Measurements from ENCODE around the gene RPTOR.

Gene RPTOR

DNA sequence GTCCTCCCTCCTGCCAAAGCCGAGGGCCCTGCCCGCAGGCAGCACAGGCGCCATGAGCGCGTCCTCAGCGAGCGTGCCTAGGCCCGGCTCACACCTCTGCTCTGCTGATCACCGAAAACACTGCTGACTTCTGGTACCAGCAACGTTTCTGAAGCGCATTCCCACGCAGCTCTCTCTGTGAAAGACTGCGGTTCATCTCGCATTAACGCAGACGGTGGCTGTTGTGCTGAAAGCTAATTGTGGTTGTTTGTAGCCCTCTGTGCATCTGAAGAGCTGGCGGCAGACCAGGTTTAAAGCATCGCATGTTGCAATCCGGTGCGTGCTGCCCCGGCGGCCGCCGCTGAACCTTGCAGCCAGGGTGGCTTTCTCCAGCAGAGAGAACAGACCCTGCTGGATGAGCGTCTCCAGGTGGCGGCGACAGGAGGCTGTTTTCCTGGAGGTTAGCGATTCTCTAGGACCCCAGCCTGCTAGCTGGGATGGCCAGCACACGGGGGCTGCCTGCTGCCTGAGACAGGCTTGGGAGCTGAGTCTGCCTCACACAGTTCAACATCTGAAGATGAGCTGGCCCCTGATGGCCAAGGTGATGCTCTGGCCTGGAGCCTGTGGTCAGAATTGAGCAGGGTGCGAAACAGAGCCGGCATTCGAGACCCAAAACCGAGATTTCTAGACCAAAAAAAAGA, 397.2 kb downstream of the RPTOR start:
- DNase-seq = no peak

DNA sequence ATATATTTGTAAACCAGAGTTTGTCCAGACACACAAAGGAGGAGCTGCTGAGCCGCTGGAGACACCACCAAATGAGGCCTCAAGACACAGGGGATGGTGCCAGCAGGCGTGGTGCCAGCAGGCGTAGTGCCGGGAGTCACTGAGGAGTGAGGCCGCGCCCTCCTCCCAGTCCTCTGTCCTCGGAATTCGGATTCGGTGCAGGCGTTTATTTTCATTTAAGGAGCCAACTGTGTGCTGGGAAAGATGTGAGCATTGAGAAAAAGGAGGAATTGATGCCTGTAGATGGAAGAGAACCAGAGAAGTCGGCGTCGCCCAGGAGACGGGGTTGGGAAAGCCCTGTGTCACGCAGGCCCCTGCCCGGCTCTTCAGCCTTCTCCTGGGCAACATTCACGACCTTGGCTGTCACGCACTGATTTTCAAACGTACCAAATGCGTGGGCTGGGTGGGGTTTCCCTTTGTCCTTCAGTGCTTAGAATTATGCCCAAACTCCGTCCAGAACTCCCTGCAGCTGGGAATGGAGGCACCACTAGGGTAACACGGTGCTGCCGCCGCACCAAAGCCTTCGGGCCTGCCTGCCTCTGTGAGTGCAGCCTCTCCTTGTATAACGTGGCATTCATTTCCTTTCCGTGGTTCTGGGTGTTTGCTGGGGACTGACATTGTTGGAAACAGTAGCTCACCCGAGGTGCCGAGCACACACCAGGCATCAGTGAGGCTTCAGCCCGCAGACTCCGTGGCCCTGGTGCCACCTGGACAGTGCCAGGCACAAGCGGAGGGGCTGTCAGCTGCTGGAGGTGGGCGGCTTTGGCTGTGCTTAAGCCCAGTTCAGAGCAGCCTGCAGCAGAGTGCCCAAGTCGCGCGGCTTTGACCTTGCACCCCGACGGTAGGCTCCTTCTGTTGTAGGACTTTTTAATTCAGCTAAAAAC, 398.0 kb downstream of the RPTOR start:
- DNase-seq = no peak

DNA sequence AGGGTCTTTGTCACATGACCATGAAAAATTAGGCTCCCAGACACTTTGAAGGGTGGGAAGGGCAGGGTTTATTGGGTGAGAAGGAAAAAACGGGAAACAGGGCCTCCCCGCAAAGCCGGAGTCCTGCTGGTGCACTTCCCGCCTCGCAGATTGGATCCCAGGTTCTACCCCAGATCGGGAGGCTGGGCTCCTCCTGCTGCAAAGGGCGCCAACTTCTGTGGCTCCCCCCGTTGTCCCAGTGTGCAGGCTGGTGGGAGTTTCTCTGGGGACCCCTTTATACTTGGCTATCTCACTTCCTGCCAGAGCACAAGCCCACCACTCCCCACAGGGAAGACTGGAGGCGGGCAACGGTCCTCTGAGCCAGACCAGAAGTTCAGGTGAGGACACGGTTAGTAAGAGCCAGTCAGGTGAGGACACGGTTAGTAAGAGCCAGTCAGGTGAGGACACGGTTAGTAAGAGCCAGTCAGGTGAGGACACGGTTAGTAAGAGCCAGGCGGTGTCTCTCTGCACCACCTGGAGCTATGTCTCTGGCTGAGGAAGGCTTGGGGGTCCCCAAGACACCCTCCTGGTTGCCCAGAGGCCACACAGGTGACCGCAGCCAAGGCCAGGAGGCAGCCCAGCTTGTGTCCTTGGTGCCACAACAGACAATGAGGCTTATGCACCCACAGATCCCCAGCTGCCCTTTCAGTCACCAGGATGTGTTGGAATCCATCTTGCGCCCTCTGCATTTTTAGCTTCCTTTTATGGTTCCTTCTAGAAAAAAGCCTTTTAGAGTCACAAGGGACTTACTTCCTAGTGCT, 398.9 kb downstream of the RPTOR start:
- no peak for DNase-seq

DNA sequence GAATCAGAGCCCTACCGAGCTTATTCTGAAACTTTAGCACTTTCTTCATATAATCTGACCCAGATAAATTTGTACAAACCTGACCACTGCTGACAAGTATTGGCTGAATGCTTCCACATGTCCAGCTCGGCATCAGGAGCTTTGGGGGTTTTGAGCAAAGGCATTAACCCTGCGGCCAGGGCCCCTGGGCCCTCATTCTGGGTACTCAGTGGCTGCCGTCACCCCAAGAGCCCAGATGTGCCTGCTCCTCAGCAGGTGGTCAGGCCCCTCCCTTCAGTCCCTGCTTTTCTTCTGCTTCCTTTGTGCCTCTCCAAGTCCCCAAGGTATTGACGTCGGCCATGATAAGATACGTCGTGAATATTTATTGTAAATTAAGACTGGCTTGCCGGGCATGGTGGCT, 399.7 kb downstream of the RPTOR start:
- DNase-seq = no peak

DNA sequence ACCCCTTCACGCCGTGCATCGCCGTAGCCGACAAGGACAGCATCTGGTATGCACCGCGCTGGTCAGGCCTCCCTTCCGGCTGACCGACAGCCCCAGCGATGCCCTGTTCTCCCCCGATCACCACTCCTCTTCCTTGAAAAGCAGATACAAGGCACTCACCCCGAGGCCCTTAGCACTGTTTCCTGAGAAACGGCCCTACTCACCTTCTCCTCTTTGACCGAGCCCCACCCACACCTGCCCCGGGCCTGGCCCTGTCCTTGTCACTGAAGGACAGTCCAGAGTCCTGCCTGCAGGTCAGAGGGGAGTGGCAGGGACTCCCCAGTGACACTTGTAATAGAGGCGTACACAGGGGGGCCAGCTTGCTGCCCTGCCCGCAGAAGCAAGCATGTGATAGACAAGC, 401.1 kb downstream of the RPTOR start:
- no peak for DNase-seq

DNA sequence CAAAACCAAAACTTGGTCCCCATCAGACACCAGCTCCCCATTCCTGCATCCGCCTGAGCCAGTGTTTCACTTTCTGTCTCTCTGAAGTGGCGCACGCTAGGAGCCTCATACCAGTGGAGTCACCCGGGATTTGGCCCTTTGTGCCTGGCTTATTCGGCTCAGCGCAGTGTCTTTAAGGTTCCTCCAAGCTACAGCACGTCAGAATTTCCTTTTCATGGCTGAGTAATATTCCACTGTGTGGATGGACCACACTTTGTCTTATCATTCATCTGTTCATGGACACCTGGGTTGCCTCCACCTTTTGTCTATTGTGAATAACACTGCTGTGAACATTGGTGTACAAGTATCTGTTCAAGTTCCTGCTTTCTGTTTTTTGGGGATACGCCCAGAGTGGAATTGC, 401.8 kb downstream of the RPTOR start:
- no peak for DNase-seq

DNA sequence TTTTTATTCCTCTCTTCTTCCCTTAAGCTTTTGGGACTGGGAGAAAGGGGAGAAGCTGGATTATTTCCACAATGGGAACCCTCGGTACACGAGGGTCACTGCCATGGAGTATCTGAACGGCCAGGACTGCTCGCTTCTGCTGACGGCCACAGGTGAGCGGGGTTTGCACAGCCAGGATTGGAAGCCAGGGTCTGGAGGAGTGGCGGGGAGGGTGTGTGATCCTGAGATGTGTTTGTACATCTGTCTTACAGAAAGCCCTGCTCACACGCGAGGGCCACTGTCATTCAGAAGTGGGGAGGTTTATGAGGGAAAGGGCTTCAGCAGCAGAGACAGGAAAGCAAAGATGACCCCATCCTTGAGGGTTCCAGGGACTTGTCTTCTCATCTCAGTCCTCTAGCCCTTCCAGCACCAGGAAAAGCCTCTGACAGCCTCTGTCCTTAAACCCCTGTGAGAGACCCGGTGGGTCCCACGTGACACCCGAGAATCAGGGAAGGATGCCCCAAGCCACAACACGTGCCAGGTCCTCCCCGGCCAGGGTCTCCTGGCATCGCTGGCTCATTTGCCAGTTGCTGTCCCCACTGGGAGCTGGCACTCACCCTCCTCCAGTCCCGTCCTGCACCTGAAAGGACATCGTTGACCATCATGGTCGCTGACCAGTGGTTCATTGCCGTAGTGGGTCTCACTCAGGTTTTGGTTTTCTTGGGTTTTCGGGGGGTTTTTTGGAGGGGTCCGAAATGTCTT, 402.7 kb downstream of the RPTOR start:
- no peak for DNase-seq

DNA sequence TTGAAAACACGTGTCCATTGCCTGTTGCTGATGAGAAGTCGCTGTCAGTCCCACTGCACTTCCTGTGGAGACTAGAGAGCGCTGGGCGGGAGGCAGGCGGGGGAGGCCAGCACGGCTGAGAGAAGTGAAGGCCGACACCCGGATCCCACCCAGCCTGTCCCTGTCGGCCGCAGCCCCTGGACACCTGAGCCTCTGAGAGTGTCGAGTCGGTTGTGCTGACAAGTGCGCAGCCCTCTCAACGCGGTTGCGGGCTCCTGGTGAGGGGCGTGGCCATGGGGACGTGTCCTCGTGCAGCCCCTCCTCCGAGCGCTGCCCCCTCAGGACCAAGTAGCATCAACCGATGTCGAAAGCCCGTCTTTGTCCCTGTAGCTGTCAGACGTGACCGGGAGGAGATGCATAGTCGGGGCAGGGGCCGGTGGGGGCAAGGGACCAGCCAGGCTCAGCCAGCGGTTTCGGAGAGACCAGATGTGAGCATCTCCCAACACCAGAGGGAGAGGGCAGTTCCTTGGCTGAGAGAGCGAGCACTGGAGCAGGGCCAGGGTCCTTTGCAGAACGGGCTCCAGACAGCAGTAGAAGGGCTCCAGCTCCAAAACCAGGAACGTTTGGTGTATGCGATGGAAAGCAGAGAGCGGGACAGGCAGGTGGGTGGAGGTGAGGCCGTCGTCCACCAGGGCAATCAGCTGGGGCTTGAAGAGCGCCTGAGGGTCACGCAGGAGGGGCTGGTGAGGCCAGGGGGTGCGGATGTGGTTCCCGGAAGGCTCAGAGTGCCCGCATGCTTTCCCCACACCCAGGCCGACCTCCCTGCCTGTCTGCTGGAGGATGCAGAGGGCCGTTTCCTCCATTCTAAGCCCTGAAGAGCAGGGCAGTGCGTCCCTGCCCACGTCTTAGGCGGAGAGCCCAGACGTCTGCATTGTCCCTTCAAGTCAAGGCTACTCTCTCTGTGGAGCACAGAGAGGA, 403.7 kb downstream of the RPTOR start:
- DNase-seq = no peak

DNA sequence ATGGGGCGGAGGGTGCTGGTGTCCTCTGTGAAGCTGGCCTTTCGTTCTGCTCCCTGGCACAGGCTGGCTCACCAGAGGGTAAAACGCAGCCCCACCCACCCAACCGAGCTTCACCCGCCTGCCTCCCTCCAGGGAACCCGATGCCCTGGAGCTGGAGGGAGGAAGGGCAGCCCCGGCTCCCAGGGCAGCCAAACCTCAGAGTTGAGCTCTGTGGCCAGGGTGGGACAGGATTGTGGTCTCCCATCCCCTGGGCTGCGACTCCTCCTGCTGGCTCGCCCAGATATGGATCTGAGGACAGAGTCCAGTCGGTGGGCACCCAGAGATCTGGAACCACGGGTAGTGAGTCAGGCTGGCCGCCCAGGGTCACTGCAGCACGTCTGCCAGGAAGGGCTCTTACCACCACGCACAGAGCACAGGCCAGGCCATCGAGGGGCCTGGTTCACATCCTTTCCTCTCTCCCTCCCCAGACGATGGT, 404.4 kb downstream of the RPTOR start:
- DNase-seq = no peak

DNA sequence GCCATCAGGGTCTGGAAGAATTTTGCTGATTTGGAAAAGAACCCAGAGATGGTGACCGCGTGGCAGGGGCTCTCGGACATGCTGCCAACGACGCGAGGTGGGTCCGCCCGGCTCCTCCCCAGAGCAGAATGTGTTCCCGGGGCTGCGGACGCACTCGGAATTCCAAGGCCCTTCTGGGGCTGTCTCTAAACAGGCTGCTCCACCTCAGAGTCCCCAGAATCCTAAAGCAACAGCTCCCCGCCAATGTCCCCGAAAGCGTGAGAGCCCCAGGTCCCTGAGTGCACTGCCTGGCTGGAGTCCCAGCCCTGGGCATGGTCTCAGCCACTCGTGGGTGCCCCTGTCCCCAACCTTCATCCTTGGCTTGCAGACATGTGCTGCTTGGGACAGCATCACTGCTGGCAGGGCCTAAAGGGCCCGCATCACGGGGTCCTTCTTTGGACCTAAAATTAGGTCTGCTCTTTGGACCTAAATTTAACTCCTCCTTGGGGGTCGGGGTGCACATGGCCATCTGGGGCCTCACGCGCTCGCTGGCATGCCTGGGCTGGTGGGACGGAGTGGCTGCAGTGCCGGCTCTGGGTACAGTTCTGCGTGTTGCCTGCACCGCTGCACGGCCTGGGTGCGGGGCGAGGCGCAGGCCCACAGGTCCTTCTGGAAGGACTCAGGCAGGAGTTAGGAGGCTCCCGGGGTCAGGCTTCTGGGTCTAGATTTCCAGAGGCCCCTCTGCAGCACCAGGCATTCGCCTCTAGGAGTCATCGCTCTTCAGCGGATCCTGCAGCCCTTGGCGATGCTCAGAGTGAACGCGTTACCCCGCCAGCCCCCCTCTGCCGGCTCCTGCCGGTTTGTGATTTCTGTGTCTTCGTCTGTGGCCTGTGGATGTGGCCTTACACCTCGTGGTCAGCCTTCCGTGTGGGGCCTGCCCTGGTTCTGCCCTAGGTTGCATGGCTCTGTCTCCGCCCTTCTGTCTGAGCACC, 405.1 kb downstream of the RPTOR start:
- no peak for DNase-seq

DNA sequence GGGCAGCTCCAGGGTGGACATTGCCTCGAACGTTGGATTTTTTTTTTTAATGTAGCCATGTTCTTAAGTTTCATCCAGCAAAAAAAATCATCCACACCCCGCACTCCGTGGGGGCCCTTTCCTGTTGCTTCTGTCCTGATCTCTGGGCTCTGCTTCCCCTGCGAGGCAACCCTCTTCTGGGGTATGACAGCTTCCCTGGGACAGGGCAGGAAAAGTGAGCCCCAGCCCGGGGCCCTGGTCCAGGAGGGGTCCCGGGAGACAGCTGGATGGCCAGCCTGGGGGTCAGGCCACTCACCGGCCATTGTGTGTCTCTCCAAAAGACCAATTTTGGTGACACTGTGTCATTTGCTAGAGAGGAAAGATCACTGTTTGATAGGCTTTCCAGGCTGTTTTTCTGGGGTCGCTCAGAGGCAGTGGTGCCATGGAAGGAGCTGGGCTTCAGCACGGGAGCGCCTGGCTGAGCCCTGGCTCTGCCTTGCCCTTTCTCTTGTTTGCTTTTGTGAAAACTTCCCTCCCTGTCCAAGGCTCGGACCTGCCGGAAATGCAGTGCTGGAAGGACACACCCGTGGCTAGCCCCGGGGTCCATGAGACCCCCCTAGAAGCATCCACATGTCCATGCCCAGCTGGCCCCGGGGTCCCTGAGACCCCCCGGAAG, 406.0 kb downstream of the RPTOR start:
- no peak for DNase-seq

DNA sequence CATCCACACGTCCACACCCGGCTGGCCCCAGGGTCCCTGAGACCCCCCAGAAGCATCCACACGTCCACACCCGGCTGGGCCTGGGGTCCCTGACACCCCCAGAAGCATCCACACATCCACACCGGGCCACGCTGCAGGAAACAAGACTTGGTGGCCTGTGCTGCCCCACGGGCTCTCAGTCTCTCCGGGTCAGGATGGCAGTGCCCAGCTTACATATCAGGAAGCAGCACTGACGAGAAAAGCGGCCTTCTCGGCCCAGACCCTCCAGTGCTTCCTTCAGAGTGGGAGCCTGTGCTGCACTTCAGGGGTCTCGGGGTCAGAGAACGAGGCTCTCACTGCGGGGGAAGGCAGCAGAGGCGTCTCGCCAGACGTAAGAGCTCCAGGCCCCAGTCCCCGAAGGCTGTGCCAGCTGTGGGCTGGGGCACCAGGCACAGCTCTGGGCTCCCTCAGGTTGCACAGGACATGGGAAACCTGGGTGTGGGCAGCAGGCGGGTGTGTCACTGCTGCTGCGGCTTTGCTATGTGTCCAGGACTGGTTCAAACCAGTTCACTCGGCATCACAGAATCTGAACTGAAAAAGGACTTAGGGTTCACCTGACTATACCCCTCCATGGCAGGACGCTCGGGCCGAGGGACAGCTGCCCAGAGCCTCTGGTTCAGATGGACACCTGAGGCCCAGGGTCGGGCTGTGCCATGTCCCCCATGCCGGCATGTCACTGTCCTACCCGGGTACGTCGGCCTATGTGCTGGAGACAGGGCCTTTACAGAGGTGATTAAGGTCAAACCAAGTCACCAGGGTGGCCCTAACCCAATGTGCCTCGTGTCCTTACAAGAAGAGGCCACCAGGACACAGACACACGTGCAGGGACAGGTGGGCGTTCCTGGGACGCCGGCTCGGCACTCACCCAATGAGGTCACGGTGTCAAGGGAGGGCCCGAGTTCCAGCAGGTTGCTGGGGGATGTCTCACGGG, 406.8 kb downstream of the RPTOR start:
- DNase-seq = no peak

DNA sequence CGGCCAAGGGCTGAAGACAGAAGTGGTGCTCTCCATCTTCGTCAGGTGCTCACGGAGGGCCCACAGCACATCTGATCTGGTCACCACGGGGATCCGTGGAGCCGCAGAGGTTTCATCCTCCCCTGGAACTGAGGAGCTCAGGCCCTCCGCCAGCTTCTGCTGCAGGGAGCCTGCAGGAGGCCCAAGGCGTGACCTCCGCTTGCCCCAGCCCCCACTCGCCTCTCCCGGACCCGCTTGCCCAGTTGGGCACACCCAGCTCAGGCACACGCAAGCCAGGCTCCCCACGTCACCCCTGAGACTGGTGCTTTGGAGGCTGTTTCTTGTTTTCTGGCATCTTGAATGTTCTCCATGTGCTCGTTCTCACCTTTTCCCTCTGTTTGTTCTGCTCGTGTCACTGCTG, 407.7 kb downstream of the RPTOR start:
- no peak for DNase-seq

DNA sequence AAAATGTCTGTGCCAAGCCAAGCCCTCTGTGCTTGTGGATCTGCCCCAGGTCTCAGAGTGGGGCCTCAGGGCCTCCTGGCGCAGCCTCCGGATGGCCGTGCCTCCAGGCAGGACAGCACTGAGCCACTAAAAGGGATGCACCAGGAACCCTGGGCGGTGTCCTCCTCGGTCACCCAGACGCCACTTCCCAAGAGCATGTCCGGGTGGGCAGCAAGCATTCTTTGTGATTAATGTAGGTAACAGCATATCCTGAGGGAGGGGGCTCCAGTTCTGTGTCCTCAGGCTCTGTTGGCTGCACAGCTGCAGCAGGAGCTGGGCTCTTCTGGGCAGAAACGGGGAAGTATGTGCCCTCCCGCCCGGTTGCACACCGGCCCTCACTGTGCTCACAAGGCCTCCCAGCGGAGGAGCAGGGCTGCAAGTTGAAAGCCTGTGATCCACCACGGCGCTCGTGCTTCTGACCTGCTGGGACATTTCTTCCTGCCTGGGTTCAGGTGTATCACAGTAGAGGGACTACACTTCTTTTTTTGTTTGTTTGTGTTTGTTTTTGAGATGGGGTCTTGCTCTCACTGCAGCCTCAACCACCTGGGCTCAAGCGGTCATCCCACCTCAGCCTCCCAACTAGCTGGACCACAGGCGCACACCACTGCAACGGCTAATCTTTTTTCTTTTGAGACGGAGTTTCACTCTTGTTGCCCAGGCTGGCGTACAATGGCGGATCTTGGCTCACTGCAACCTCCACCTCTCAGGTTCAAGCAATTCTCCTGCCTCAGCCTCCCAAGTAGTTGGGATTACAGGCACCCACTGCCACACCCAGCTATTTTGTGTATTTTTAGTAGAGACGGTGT, 409.1 kb downstream of the RPTOR start:
- DNase-seq = no peak

DNA sequence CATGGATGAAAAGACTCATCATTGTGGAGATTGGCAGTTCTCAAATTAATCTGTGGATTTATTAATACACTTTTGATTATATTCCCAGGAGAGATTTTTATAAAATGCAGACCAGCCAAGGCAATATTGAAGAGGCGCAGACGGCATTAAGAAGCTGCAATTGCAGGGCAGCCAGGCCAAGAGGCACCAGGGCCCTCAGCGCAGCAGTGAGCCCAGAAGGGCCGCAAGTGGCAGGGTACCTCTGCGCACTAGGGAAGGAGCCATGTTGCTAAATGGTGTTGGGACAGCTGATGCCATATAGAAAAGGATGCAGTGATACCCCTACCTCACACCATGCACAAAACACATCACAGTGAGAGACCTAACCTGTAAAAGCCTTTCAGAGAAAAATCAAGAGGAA, 410.4 kb downstream of the RPTOR start:
- DNase-seq = no peak

DNA sequence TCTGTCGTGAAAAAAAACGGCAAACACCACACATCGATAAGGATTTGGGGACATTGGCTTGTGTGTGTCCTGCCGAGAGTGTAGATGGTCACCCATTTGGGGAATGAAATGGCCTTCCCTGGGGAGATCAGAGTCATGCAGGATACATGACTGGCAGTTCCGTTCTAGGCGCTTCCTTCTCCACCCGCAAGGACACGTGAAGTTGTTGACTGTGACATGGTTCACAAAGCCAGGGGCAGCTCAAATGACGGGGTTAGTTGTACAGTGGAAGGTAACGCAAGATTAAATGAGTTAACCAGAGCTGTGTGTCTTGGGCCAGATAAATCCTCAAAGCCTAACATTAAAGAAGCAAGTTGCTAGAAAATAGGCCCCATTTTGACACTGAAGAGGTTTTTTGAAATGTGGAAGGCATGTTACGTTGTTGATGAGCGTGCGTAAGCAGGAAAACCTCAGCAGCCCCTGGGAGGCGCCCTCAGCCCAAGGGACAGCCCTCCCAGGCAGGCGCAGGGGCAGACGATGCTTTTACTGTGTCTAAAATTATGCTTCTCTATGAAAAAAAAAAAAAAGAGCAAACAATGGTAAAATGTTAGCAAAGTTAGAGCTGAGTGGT, 411.1 kb downstream of the RPTOR start:
- DNase-seq = no peak

All from amniotic stem cell (primary cell).